Measurements from ENCODE around the gene SORCS1. TPM values are rescaled to one million over a fixed set of nuclear protein-coding genes. Genes with fewer than 3 reads are reported as not detected.

Gene SORCS1
- total RNA-seq, 1 experiment from 2014 or later: not detected

DNA sequence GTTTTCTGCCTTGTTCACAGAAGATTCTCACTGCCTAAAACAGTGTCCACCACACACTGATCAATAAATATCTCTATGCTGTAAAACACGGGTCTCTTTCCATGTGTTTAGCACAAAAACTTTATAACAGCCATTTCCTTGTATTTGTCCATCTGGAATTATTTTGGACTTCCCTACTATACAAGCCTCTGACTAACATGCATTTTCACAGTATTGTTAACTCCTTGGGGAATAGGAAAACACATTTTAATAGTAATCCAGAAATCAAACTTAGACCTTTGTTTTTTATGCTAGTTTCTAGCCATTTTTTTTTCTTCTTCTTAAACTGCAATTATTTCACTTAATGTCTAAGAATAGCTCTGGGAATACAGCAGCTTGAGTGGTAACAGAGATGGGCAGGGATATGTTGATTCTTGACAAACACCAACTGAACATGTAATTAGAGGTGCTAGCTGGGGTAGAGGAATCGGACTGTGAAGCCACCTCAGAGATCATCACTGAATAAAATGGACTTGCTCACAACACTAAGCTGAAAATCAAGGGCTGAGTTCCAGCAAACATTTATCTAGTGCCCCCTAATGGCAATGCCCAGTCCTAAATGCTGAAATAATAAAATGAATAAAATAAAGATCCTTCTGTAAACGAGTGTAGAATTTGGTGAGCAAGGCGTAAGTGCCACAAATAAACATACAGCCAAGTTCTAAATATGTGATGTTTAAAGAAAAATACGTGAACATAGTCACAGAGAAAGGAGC, 593.1 kb downstream of the SORCS1 start:
- H4K20me1 ChIP-seq (ENCODE audit: insufficient read depth): no peaks in the 10 kb centered on the region
- intact Hi-C loops (cut with micrococcal nuclease): no loop called here
- no peak overlapping the region for H3K4me3 ChIP-seq (replicated peaks in 1 of 2; ENCODE audit: low read depth in 1 of 2, low read length in 2 of 2)
- CTCF ChIA-PET: no interaction called here
- POLR2A ChIA-PET: no interaction called here
- RAD21 ChIA-PET (ENCODE audit: low non-redundant PET in 1 of 2, low total read pairs in 2 of 2, uncharacterized antibody in 2 of 2, unreplicated experiment in 2 of 2): no interaction called here
- no peaks in the 10 kb centered on the region for H3K79me2 ChIP-seq (ENCODE audit: insufficient read depth, low read length)
- no peak for ATAC-seq
- no peaks in the 10 kb centered on the region for H3K9me2 ChIP-seq (ENCODE audit: insufficient read depth)
- BruUV-seq (replicated peaks): no TSS peak
- H3K27ac ChIP-seq (ENCODE audit: low read depth, low read length): no peak overlapping the region
- H3K9me3 ChIP-seq (ENCODE audit: control insufficient read depth in 1 of 2, insufficient read depth in 1 of 2, low read depth in 1 of 2, low read length in 2 of 2): peaks cover 17 to 29% of the 10 kb centered on the region in 2 experiments; a peak in 2 of 4 replicates
- H2AFZ ChIP-seq (ENCODE audit: low read depth, low read length, poor library complexity, severe bottlenecking): no peak overlapping the region
- no peaks in the 10 kb centered on the region for H3K4me1 ChIP-seq (ENCODE audit: control insufficient read depth in 1 of 2, insufficient read depth in 2 of 2, low read length in 2 of 2)
- H3K9ac ChIP-seq (ENCODE audit: low read length): no peak overlapping the region
- DNase-seq (ENCODE audit: low read depth, low spot score): no peak
- no peaks in the 10 kb centered on the region for H3K27me3 ChIP-seq (ENCODE audit: insufficient read depth, low read length)
- TF ChIP-seq, protein P1, sequence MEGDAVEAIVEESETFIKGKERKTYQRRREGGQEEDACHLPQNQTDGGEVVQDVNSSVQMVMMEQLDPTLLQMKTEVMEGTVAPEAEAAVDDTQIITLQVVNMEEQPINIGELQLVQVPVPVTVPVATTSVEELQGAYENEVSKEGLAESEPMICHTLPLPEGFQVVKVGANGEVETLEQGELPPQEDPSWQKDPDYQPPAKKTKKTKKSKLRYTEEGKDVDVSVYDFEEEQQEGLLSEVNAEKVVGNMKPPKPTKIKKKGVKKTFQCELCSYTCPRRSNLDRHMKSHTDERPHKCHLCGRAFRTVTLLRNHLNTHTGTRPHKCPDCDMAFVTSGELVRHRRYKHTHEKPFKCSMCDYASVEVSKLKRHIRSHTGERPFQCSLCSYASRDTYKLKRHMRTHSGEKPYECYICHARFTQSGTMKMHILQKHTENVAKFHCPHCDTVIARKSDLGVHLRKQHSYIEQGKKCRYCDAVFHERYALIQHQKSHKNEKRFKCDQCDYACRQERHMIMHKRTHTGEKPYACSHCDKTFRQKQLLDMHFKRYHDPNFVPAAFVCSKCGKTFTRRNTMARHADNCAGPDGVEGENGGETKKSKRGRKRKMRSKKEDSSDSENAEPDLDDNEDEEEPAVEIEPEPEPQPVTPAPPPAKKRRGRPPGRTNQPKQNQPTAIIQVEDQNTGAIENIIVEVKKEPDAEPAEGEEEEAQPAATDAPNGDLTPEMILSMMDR (IDR thresholded peaks at IDR 0.05 in 2 of 3, conservative IDR thresholded peaks at IDR 0.05 in 1 of 3; ENCODE audit: borderline replicate concordance in 1 of 3, insufficient read depth in 1 of 3, low read depth in 2 of 3, low read length in 2 of 3): peak in 1 of 3 experiments; percentile 25; a peak in 2 of 6 replicates
- peak; percentile 12; the same call in 1 of the 2 replicates for TF ChIP-seq RAD21 (IDR thresholded peaks at IDR 0.05; ENCODE audit: low read depth)
- no peak for TF ChIP-seq SRF (IDR thresholded peaks at IDR 0.05; ENCODE audit: low read depth)
- H3K4me2 ChIP-seq (ENCODE audit: low read length): no peak overlapping the region
- no peaks in the 10 kb centered on the region for H3K36me3 ChIP-seq (ENCODE audit: control insufficient read depth in 1 of 2, insufficient read depth in 2 of 2, low read length in 2 of 2)

DNA sequence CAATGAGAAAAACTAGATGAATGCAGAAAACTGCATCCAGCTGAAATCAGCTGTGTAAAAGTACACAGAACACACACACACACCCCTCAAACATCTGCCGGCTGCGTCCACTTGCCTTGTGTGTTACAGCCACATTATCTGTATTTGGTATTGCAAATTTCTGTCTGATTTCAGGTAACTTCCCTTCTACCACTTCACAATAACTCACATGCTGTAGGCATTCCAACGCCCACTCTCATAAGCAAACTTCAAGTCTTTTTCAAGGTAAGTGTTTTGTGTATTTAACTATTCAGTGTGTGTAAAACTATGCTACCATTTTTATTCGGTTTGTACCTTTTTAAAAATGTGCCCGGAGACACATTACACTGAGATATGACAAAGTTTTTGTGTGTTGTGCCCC, 594.2 kb downstream of the SORCS1 start:
- H3K9me3 ChIP-seq (ENCODE audit: control insufficient read depth in 1 of 2, insufficient read depth in 1 of 2, low read depth in 1 of 2, low read length in 2 of 2): peaks cover 24 to 29% of the 10 kb centered on the region in 2 experiments; a peak in 2 of 4 replicates
- H2AFZ ChIP-seq (ENCODE audit: low read depth, low read length, poor library complexity, severe bottlenecking): no peak overlapping the region
- no peaks in the 10 kb centered on the region for H3K27me3 ChIP-seq (ENCODE audit: insufficient read depth, low read length)
- CTCF ChIA-PET: no interaction called here
- no peak overlapping the region for H3K27ac ChIP-seq (ENCODE audit: low read depth, low read length)
- no peak overlapping the region for H3K4me2 ChIP-seq (ENCODE audit: low read length)
- H3K79me2 ChIP-seq (ENCODE audit: insufficient read depth, low read length): no peaks in the 10 kb centered on the region
- RAD21 ChIA-PET (ENCODE audit: low non-redundant PET in 1 of 2, low total read pairs in 2 of 2, uncharacterized antibody in 2 of 2, unreplicated experiment in 2 of 2): no interaction called here
- no peak for ATAC-seq
- DNase-seq (ENCODE audit: low read depth, low spot score): no peak
- no peak overlapping the region for H3K4me3 ChIP-seq (replicated peaks in 1 of 2; ENCODE audit: low read depth in 1 of 2, low read length in 2 of 2)
- H3K9ac ChIP-seq (ENCODE audit: low read length): no peak overlapping the region
- no TSS peak for BruUV-seq (replicated peaks)
- H3K4me1 ChIP-seq (ENCODE audit: control insufficient read depth in 1 of 2, insufficient read depth in 2 of 2, low read length in 2 of 2): no peaks in the 10 kb centered on the region
- H3K9me2 ChIP-seq (ENCODE audit: insufficient read depth): no peaks in the 10 kb centered on the region
- H3K36me3 ChIP-seq (ENCODE audit: control insufficient read depth in 1 of 2, insufficient read depth in 2 of 2, low read length in 2 of 2): no peaks in the 10 kb centered on the region
- POLR2A ChIA-PET: no interaction called here
- intact Hi-C loops (cut with micrococcal nuclease): no loop called here
- H4K20me1 ChIP-seq (ENCODE audit: insufficient read depth): no peaks in the 10 kb centered on the region
- TF ChIP-seq, protein P2, sequence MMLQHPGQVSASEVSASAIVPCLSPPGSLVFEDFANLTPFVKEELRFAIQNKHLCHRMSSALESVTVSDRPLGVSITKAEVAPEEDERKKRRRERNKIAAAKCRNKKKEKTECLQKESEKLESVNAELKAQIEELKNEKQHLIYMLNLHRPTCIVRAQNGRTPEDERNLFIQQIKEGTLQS (IDR thresholded peaks at IDR 0.05): no peak
- TF ChIP-seq POLR2AphosphoS5 (IDR thresholded peaks at IDR 0.05; ENCODE audit: low read depth, low read length): no peak
- TF ChIP-seq, protein P3, sequence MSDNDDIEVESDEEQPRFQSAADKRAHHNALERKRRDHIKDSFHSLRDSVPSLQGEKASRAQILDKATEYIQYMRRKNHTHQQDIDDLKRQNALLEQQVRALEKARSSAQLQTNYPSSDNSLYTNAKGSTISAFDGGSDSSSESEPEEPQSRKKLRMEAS (IDR thresholded peaks at IDR 0.05): no peak
- TF ChIP-seq, protein P1 (IDR thresholded peaks at IDR 0.05 in 2 of 3, conservative IDR thresholded peaks at IDR 0.05 in 1 of 3; ENCODE audit: borderline replicate concordance in 1 of 3, insufficient read depth in 1 of 3, low read depth in 2 of 3, low read length in 2 of 3): no peak
- no peak for TF ChIP-seq POLR2A (IDR thresholded peaks at IDR 0.05; ENCODE audit: borderline replicate concordance, extremely low read depth, insufficient read depth, insufficient read length)
- TF ChIP-seq EZH2phosphoT487 (IDR thresholded peaks at IDR 0.05; ENCODE audit: borderline replicate concordance): no peak
- TF ChIP-seq, protein P4, sequence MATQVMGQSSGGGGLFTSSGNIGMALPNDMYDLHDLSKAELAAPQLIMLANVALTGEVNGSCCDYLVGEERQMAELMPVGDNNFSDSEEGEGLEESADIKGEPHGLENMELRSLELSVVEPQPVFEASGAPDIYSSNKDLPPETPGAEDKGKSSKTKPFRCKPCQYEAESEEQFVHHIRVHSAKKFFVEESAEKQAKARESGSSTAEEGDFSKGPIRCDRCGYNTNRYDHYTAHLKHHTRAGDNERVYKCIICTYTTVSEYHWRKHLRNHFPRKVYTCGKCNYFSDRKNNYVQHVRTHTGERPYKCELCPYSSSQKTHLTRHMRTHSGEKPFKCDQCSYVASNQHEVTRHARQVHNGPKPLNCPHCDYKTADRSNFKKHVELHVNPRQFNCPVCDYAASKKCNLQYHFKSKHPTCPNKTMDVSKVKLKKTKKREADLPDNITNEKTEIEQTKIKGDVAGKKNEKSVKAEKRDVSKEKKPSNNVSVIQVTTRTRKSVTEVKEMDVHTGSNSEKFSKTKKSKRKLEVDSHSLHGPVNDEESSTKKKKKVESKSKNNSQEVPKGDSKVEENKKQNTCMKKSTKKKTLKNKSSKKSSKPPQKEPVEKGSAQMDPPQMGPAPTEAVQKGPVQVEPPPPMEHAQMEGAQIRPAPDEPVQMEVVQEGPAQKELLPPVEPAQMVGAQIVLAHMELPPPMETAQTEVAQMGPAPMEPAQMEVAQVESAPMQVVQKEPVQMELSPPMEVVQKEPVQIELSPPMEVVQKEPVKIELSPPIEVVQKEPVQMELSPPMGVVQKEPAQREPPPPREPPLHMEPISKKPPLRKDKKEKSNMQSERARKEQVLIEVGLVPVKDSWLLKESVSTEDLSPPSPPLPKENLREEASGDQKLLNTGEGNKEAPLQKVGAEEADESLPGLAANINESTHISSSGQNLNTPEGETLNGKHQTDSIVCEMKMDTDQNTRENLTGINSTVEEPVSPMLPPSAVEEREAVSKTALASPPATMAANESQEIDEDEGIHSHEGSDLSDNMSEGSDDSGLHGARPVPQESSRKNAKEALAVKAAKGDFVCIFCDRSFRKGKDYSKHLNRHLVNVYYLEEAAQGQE (IDR thresholded peaks at IDR 0.05; ENCODE audit: low read depth): no peak

Data from HCT116 (cell line).